Islet of Langerhans (tissue), 1 donor: ENCODE results near the gene UGT2A2.

Experiments used
- FAIRE-seq: peaks from one replicate; lab custom pipeline; 2011; peaks lifted over from hg19 to GRCh38; lab: Jason Lieb, UNC

UGT2A2 gene

GRCh38 chr4:69568787-69569186 is 70.7 kb downstream of the UGT2A2 start:
- FAIRE-seq = no peak

DNA sequence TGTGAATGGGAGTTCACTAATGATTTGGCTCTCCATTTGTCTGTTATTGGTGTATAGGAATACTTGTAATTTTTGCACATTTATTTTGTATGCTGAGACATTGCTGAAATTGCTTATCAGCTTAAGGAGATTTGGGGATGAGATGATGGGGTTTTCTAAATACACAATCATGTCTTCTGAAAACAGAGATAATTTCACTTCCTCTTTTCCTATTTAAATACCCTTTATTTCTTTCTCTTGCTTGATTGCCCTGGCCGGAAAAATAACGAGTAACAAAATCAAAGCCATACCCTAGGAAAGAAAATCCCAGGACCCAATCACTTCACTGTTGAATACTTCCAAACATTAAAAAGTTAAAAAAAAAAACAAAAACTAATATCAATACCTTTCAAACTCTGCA is 76.0 kb downstream of the UGT2A2 start:
- no peak for FAIRE-seq

GRCh38 chr4:69549651-69550050 is 89.8 kb downstream of the UGT2A2 start:
- no peak for FAIRE-seq

GRCh38 chr4:69546134-69546765 is 93.2 kb downstream of the UGT2A2 start:
- no peak for FAIRE-seq
